HS-5 (cell line): ENCODE measurements around the gene CNTNAP5.
"Not testable (repeated sequence)": the region's sequence is repeated elsewhere in the genome, so short reads cannot be mapped to it uniquely, and the experiment has no call there.

ENCODE experiments used
- DNase-seq: peaks from one replicate; pipeline ENCODE4 v3.0.0-alpha.2; 2012; ENCODE audit warnings: low read depth

Gene CNTNAP5

DNA sequence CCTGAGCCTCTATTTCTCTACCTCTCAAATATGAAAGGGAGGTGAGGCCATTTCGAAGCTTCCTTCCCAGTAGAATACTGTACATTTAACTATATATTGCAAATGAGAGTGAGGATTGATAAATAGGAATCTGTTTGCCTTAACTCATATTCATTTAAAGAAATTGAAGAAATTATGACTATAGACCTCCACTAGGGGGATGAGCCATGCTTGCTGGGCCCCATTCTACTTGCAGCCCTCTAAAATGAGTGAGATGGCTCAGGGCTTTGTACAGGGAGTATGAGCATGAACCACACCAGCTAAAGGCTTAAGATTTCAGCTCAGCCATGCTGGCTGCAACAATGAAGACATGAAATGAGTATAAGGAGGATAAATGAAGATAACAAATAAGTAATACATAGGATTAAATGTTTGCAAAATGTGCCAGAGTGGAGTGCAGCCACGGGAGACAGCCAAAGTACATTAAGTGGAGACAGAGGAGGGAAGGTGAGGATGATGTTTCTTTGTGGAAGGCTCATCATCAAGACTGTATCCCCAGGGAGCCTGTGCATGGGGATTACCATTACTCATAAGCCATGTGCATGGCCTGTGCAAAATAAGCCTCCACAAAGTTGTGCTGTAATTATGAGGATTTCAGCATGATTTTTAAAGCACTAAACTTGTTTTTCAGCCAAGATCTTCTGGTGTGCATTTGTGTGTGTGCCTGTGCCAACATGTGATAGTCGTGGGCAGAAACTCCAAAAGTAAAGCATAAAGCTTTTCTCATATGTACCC, 300.8 kb downstream of the CNTNAP5 start:
- DNase-seq, result no peak

DNA sequence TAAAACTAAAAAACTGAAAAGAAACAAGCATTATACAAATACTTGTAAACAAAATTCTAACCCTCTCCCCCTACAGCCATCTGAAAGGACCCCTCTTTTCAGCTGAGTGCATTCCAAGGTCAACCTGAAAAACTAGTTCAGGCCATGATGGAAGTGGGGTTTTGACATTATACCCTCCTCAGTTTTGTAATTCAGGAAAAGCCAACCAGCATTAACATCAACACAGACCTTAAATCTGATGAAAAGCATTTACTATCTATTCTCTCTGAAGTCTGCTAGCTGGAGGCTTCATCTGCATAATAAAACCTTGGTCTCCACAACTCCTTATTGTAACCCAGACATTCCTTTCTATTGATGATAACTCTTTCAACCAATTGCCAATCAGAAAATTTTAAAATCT, 302.2 kb downstream of the CNTNAP5 start:
- DNase-seq, result no peak

DNA sequence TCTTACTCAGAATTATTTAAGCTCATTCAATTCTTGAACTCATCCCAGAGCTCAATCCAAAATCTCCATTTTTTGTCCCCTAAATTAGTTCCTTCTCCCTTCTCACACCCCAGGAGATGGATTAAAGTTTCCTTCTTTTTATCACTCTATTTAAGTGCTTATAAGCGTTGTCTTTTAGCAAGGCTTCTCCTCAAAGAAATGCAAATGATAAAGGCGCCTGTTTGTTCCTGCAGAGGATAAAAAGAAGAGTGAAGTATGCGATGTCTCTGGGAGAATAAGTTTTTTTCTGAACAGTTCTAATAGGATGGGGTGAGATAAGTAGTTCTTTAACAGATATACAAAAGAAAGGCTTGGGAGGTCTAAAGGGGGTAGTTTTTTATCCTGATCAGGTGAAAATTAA, 303.3 kb downstream of the CNTNAP5 start:
- no peak for DNase-seq

DNA sequence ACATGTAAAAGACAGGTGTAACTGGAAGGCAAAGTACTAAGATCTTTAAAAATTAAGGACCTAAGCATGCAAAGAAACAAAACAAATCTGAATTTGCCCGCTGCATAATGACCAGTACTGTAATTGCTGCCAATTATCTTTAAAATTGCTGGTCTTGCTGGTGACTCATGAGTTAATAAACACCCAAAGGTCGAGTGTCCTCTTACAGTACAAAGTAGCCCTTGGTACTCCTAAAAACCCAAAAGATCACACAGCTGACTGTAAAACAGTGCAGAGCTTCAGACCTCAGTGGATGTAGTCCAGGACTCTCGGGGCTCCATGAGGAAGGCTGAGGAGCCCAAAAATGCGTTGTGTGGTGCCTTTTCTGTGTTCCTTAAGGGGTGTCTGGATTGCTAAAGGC, 308.7 kb downstream of the CNTNAP5 start:
- no peak for DNase-seq

DNA sequence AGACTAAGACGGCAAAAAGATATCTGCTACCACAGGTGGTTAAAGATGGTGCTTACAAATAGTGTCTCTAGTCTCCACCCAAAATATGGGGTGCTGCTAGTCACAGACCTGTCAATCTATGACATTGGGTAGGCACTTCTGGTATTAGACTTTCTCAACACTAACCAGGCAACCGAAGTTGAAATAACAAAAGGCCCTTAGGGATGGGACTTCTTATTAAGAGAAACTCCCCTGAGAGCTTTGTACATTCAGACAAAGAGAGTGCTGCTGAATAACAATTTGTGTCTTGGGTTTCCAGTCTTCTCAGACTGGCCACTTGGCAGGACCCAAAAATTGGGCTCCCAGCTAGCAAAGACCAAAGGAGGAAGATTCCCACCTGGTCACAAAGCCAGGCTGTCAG, 310.0 kb downstream of the CNTNAP5 start:
- no peak for DNase-seq

DNA sequence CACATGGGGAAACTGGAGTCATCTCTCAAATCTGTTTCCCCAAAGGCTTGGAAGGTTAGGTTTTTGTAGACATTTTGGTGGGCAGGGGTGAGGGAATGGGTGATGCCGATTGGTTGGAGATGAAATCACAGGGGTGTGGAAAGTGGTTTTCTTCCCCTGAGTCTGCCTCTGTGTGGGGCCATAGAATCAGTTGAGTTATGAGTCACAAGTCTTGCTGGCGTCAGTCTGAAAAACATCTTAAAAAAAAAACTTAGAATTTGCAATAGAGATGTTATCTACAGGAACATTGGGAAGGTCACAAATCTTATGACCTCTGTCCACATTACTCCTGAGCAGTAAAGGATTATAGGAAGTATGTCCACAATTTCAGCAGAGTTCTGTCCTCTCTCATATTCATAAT, 314.6 kb downstream of the CNTNAP5 start:
- DNase-seq, result no peak

DNA sequence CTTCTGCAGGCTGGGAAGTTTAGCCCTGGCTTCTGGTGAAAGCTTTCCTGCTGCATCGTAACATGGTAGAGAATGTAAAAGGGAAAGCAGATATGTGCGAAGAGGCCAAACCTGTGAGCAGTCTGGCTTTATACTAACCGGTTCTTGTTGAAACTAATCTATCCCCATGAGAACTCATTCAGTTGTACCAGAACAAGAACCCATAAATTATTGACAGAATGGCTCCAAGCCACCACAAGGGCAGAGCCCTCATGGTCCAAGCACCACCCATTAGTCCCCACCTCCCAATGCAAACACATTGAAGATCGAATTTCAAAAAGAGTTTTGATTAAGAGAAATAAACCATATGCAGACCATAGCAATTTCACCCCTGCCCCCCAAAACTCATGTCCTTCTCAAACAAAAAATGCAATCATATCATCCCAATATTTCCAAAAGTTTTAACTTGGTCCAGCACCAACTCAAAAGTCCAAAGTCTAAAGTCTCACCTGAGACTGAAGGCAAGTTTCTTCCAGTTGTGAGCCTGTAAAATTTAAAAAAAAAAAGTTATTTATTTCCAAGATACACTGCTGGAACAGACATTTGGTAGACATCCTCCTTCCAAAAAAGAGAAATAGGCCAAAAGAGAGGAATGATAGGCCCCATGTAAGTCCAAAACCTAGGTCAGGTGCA, 318.9 kb downstream of the CNTNAP5 start:
- DNase-seq, result no peak

DNA sequence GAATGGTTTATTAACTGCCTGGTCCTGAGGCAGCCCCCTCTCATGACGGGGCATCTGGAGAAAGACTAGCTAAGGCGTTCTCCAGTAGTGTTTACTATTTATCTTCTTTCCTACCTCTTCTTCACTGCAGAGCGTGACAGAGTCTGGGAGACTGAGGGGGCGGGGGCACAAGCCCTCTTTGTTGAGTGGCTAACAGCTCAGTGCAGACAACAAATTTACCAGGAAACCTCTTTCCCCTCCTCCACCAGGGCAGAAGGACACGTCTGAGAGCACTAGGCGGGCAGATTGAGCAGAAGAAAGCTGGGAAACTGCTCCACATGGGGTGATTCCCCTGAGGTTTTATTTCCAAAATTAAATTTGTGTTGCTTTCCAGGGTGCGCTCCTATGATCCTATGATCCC, 322.1 kb downstream of the CNTNAP5 start:
- no peak for DNase-seq

DNA sequence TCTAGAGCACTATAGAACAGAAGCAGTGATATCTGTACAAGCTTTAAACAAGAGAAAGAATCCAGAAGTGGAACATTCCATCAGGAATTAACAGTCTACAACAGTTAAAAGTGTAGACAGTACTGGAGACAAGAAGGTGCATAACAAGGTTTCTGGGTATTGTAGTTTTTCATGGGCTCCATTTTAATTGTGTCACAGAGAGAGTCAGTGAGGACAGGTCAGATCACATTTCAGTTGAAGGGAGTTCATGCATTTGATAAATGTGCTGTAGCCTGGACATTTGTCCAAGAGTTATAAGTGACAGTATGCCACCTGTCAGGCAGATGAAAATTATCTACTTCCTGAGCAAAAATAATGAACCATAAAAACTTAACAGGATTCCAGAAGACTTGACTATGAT, 328.6 kb downstream of the CNTNAP5 start:
- no peak for DNase-seq

DNA sequence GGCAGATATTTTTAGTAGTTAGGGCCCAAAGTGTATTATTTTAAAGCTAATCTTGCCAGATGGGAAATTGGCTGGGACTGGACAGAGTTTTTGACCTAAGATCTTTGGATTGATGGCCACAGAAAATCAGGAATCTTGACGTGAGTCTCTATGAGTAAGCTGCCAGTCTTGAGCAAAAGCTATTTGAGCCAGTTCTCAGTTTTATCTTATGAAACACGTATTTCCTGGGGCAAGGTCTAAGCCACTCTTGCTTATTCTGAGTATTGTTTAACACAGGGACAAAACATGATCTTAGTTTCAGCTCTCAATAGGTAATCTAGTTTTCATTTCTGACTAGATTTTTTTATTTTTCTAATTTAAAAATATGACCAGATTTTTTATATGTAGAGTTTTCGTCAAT, 329.4 kb downstream of the CNTNAP5 start:
- DNase-seq, result no peak

DNA sequence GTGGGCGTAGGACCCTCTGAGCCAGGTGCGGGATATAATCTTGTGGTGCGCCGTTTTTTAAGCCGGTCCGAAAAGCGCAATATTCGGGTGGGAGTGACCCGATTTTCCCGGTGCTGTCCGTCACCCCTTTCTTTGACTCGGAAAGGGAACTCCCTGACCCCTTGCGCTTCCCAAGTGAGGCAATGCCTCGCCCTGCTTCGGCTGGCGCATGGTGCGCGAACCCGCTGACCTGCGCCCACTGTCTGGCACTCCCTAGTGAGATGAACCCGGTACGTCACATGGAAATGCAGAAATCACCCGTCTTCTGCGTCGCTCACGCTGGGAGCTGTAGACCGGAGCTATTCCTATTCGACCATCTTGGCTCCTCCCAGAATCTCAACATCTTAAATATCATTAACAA, 336.9 kb downstream of the CNTNAP5 start:
- DNase-seq, result not testable (repeated sequence)

DNA sequence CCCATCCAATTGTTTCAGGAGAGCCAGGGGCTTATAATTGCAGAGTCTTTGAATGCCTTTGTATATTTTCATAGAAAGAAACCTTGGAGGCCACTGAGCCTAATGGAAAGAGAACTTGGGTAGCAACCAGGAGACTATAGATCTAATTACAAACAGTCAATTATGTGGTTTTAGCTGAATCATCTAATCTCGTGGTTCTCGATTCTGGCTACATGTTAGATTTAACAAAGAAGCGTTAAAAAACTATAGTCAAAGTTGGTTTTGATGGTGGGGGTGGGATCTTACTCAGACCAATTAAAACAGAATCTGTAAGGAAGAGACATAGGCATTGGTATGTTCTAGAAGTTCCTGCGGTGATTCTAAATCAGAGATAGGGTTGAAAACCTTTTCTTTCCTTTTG, 344.1 kb downstream of the CNTNAP5 start:
- no peak for DNase-seq

DNA sequence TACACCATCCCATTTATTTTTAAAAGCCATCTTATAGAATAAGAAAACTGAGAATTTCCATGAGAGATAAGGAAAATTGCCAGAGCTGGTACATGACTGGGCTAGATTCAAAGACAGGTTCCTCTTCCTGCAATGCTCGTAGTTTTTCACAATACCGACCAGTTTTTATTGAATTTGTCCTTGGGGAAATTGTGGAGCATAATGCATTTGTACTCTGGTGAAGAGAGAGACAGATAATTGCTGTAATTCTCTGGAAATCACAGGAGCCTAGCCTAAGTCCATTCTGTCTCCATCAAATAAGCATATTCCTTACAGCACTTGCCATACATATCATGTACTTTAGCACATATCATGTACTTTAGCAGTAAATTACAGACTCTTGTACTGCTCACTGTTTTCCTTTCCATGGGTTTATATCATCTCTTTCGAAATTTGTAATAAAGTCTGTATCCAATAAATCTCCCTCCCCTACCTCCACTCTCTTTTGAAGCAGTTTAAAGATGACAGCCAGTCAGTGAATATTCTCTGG, 355.2 kb downstream of the CNTNAP5 start:
- no peak for DNase-seq

DNA sequence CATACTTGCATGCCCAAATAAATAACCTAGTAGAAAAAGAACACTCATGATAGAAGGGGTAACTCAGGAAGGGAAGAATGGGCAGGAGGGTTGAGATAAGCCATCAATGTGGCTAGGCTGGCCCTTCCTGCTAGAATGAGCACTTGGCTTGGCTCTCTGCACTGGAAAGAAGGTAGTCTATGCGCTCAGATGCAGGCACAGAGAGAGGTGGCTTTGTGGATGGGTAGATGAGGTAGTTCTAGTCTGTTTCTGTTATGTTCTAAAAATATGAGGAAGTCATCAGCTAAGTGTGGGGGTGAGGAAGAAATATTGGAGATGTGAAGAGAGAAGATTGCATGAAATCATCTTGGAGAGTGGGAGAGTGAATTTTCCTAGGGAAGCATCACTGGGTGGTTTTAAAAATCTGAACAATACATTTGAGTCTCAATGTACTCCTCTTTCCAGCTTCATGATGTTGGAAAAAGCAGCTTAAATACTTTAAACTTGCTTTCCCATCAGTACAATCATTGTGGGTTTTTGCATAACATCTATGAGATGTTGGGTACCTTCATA, 357.1 kb downstream of the CNTNAP5 start:
- DNase-seq, result no peak

DNA sequence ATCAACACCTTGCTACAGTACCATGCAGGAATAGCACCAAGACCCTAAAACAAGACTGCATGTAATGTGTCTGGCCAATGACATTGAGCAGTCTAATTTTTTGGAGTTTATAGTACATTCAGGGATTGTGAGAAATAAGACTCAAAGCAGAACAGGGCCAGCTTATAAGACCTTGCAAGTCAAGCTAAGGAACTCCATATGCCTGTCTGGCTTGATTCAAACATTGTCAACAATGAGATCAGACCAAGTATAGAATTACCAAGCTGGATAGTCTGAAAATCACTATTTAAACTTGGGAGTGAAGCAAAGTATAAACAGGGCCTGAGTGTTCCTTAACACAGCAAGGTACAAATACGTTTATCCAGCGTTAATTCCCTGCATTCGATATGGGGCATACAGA, 370.9 kb downstream of the CNTNAP5 start:
- DNase-seq, result no peak

DNA sequence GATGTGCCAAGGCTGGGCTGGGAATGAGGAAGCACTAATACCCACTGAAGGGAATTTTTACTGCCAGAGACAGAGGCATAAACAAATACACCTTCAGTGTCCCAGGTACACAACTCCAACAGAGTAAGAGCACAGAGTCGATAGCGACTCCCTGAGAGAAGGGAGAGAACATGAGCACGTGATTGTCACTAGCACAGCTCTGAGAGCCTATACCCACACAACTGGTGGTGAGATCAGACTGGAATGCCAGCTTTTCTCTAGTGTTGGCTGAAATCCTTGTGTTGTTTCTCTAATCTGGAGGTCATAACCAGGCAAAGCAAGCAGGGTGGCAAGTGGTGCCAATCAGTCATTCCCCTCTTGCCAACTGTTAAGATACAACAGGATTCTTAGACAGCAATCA, 377.2 kb downstream of the CNTNAP5 start:
- DNase-seq, result no peak

DNA sequence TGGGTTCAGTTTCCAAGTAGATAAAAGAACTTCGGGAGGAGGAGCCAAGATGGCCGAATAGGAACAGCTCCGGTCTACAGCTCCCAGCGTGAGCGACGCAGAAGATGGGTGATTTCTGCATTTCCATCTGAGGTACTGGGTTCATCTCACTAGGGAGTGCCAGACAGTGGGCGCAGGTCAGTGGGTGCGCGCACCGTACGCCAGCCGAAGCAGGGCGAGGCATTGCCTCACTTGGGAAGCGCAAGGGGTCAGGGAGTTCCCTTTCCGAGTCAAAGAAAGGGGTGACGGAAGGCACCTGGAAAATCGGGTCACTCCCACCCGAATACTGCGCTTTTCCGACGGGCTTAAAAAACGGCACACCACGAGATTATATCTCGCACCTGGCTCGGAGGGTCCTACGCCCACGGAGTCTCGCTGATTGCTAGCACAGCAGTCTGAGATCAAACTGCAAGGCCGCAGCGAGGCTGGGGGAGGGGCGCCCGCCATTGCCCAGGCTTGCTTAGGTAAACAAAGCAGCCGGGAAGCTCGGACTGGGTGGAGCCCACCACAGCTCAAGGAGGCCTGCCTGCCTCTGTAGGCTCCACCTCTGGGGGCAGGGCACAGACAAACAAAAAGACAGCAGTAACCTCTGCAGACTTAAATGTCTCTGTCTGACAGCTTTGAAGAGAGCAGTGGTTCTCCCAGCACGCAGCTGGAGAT, 382.9 kb downstream of the CNTNAP5 start:
- not testable (repeated sequence) for DNase-seq

DNA sequence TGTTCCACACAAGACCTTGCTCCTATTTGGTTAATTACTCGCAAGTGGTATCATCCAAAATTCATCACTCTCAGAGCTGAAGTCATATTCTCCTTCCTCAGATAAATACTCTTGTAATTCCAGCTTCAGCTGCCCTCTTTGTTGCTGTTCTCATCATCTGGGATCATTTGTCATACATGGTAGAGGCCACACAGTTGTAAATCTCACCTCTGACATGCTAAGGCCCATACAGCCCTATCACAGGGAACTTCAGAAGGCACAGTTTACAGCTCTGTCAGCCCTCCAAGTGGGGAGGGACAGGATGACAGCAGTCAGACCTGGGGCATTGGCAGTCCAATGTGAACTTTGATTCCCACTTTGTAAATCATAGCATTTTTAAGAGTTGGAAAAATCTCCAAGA, 399.0 kb downstream of the CNTNAP5 start:
- DNase-seq, result no peak

DNA sequence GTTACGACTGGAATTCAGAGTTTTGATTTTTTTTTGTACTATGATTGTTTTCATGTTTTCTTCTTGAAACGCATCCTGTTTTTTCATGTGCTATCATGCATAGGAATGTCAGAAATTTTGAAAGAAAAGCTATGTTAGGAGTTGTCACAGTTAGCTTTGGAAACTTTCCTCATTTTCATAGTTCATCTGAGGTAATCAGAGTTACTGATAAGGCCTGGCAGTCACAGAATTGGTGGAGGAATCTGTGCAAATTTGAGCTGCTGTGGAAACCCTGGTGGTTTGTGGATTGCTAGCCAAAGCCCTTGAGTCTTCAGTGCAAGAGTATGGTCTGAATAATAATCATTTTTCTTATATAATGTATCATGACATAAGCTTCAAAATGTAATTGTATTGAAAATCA, 401.0 kb downstream of the CNTNAP5 start:
- DNase-seq, result no peak

DNA sequence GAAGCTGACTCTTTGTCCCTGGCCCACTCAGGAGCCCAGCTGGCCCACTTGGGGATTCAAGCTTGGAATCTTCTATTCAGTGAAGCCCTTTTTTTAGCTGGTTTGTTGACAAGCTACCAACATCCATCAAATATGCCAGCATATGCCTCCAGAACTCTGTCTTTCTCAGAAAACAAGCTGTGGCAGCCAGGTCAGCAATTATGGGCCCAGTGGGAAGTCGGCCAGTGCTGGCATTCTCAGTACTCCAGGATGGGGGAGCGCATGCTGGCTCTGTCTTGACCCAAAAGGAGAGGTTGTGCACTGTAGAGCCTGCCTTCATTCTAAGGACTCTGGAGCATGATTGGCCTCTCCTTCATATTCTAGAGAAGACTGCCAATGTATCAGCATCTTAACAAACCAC, 401.5 kb downstream of the CNTNAP5 start:
- DNase-seq, result no peak

DNA sequence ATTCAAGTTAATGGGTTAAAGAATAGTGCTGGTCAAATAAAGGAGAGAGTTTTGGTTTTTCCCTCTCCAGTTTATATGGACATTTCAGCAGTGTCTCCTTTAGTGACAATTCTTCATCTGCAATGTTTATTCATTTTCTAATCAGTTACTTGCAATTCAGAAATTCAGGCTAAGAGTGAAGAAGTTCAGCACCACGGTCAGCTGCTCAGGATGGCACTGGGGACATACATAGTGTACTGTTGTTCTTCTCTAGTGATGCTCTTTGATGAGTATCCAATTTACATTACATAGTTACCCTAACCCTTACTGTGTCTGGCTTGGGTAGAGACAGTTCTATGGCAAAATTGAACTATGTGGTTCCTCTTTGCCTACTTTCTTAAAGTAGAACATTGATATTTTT, 412.7 kb downstream of the CNTNAP5 start:
- DNase-seq, result no peak

DNA sequence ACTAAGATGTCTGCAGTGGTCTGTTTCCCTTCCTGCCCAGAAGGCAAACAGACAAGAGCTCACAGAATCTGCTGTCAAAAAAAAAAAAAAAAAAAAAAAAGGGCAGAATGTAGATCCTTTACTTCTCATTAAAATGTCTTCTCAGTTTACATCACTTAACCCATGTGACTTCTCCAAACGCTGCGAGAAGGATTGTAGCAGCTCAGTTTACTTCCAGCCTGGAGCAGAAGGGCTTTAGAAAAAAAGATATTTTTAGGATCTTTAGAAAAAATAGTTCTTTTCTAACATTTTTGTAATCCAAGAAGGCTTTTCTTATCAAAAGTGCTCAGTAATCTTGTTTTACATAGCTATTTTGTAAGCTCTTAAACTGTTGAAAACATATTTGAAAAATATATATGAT, 425.4 kb downstream of the CNTNAP5 start:
- no peak for DNase-seq

DNA sequence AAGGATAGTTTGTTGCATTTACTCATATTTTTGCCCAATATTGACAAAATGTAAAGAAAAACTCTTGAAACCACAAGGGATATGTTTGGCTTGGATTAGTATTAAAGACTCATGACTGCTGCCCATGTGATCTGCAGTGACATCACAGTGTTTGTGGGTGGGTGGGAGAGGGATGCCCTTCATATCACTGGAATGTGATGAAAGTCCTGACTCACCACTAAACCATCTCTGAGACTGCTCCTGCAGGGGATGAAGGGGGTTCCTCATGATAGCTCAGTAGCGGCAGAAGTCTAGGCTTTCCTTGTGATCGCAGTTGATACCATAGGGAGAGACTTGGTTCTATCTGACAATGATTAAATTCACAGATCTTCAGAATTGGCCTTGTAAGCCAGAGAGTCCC, 451.2 kb downstream of the CNTNAP5 start:
- peak; percentile 76 for DNase-seq
